ENCODE measurements around the gene RIPOR3. TPM values are rescaled to one million over a fixed set of nuclear protein-coding genes. Genes with fewer than 3 reads are reported as not detected.
"Not testable (repeated sequence)": the region's sequence is repeated elsewhere in the genome, so short reads cannot be mapped to it uniquely, and the experiment has no call there.

The RIPOR3 gene
- total RNA-seq, 2 donors from 2014 or later: 4.5 to 8.4 TPM

GRCh38 chr20:50574586-50574985, 116.8 kb downstream of the RIPOR3 start:
- H3K4me1 ChIP-seq (ENCODE audit: control insufficient read depth in 1 of 2, low read depth in 2 of 2): peaks cover 19 to 38% of the 10 kb centered on the region in 2 donors
- H3K4me3 ChIP-seq: no peak overlapping the region
- ATAC-seq (ENCODE audit: insufficient number of reproducible peaks, low FRiP score, low read depth): no peak
- no peaks in the 10 kb centered on the region for H3K9me3 ChIP-seq
- no peak for DNase-seq (ENCODE audit: low spot score)
- H3K27ac ChIP-seq: no peak overlapping the region
- peaks cover 39% of the 10 kb centered on the region for H3K36me3 ChIP-seq
- no peaks in the 10 kb centered on the region for H3K27me3 ChIP-seq (replicated peaks; ENCODE audit: insufficient read depth)
- TF ChIP-seq CTCF (IDR thresholded peaks at IDR 0.05): no peak

GRCh38 chr20:50574108-50574507, 117.2 kb downstream of the RIPOR3 start:
- no peak for TF ChIP-seq CTCF (IDR thresholded peaks at IDR 0.05)
- Histone ChIP-seq H3K27me3 (replicated peaks; ENCODE audit: insufficient read depth) (no peaks in the 10 kb centered on the region), H3K9me3 (no peaks in the 10 kb centered on the region), H3K36me3 (peaks cover 38% of the 10 kb centered on the region), H3K27ac (peak overlapping the region; percentile 72 to 86), H3K4me3 (no peak overlapping the region), H3K4me1 (ENCODE audit: control insufficient read depth in 1 of 2, low read depth in 2 of 2) (peaks cover 19 to 40% of the 10 kb centered on the region in 2 donors)
- DNase-seq (ENCODE audit: low spot score) (no peak), ATAC-seq (ENCODE audit: insufficient number of reproducible peaks, low FRiP score, low read depth) (no peak)

- Histone ChIP-seq H3K27me3 (replicated peaks; ENCODE audit: insufficient read depth) (no peaks in the 10 kb centered on the region), H3K9me3 (no peaks in the 10 kb centered on the region), H3K27ac (peak overlapping the region; percentile 72 to 86), H3K4me1 (ENCODE audit: control insufficient read depth in 1 of 2, low read depth in 2 of 2) (peaks cover 19 to 40% of the 10 kb centered on the region in 2 donors), H3K36me3 (peaks cover 36% of the 10 kb centered on the region), H3K4me3 (no peak overlapping the region)
- ATAC-seq (ENCODE audit: insufficient number of reproducible peaks, low FRiP score, low read depth): peak; percentile 78
- peak; percentile 73 for DNase-seq (ENCODE audit: low spot score)
- TF ChIP-seq CTCF (IDR thresholded peaks at IDR 0.05): no peak
Measured at GRCh38 chr20:50572938-50573777, 118.2 kb downstream of the RIPOR3 start.

- H3K9me3 ChIP-seq: no peaks in the 10 kb centered on the region
- TF ChIP-seq CTCF (IDR thresholded peaks at IDR 0.05): no peak
- DNase-seq (ENCODE audit: low spot score) (no peak), ATAC-seq (ENCODE audit: insufficient number of reproducible peaks, low FRiP score, low read depth) (no peak)
- no peak overlapping the region for H3K27ac ChIP-seq
- no peaks in the 10 kb centered on the region for H3K27me3 ChIP-seq (replicated peaks; ENCODE audit: insufficient read depth)
- peaks cover 19 to 40% of the 10 kb centered on the region in 2 donors for H3K4me1 ChIP-seq (ENCODE audit: control insufficient read depth in 1 of 2, low read depth in 2 of 2)
- H3K36me3 ChIP-seq: peaks cover 29% of the 10 kb centered on the region
- H3K4me3 ChIP-seq: no peak overlapping the region
Measured at GRCh38 chr20:50571466-50571865, 119.9 kb downstream of the RIPOR3 start.

- peak overlapping the region in 1 of 2 donors; percentile 7 for H3K27ac ChIP-seq
- no peaks in the 10 kb centered on the region for H3K9me3 ChIP-seq
- ATAC-seq (ENCODE audit: insufficient number of reproducible peaks, low FRiP score, low read depth) (no peak), DNase-seq (ENCODE audit: low spot score) (no peak)
- H3K4me1 ChIP-seq (ENCODE audit: control insufficient read depth in 1 of 2, low read depth in 2 of 2): peaks cover 19 to 45% of the 10 kb centered on the region in 2 donors
- no peaks in the 10 kb centered on the region for H3K27me3 ChIP-seq (replicated peaks; ENCODE audit: insufficient read depth)
- TF ChIP-seq CTCF (IDR thresholded peaks at IDR 0.05): no peak
- H3K4me3 ChIP-seq: no peak overlapping the region
- H3K36me3 ChIP-seq: peaks cover 25% of the 10 kb centered on the region
Measured at GRCh38 chr20:50569864-50570836, 121.2 kb downstream of the RIPOR3 start.

GRCh38 chr20:50569487-50569863, 121.9 kb downstream of the RIPOR3 start:
- Histone ChIP-seq H3K36me3 (peaks cover 18% of the 10 kb centered on the region), H3K4me1 (ENCODE audit: control insufficient read depth in 1 of 2, low read depth in 2 of 2) (peaks cover 19 to 51% of the 10 kb centered on the region in 2 donors)
- ATAC-seq (ENCODE audit: insufficient number of reproducible peaks, low FRiP score, low read depth): not testable (repeated sequence)

More at GRCh38 chr20:50569487-50569863, 121.9 kb downstream of the RIPOR3 start:
- DNase-seq (ENCODE audit: low spot score); H3K27me3 ChIP-seq (replicated peaks; ENCODE audit: insufficient read depth); H3K4me3 ChIP-seq; H3K27ac ChIP-seq; H3K9me3 ChIP-seq: not testable (repeated sequence)
